Measurements from ENCODE around the gene ABHD10. TPM values are rescaled to one million over a fixed set of nuclear protein-coding genes. Genes with fewer than 3 reads are reported as not detected.

ABHD10 gene
- total RNA-seq, 1 donor from 2014 or later = 55.6 TPM

GRCh38 chr3:111937871-111938270 is 41.0 kb upstream of the ABHD10 start:
- H3K9me3 Mint-ChIP-seq = no peaks in the 10 kb centered on the region
- H3K4me3 Mint-ChIP-seq = no peak overlapping the region

GRCh38 chr3:111939873-111940272 is 39.0 kb upstream of the ABHD10 start:
- TF ChIP-seq CTCF (conservative IDR thresholded peaks at IDR 0.05) = no peak
- Mint-ChIP-seq H3K27ac (ENCODE audit: unreplicated experiment) (no peak overlapping the region), H3K4me1 (no peaks in the 10 kb centered on the region), H3K9me3 (no peaks in the 10 kb centered on the region), H3K36me3 (ENCODE audit: low read depth) (peaks cover 37% of the 10 kb centered on the region), H3K27me3 (ENCODE audit: low read depth) (no peaks in the 10 kb centered on the region), H3K4me3 (no peak overlapping the region)
- no peak for DNase-seq (ENCODE audit: low read depth, low spot score)

More at GRCh38 chr3:111937871-111938270, 41.0 kb upstream of the ABHD10 start:
- TF ChIP-seq CTCF (conservative IDR thresholded peaks at IDR 0.05) = no peak
- no peak overlapping the region for H3K27ac Mint-ChIP-seq (ENCODE audit: unreplicated experiment)
- H3K4me1 Mint-ChIP-seq = no peaks in the 10 kb centered on the region
- no peak for DNase-seq (ENCODE audit: low read depth, low spot score)
- H3K27me3 Mint-ChIP-seq (ENCODE audit: low read depth) = no peaks in the 10 kb centered on the region
- peaks cover 37% of the 10 kb centered on the region for H3K36me3 Mint-ChIP-seq (ENCODE audit: low read depth)

- Mint-ChIP-seq H3K27me3 (ENCODE audit: low read depth) (no peaks in the 10 kb centered on the region), H3K4me1 (peaks cover 24% of the 10 kb centered on the region), H3K9me3 (no peaks in the 10 kb centered on the region), H3K27ac (ENCODE audit: unreplicated experiment) (no peak overlapping the region), H3K4me3 (no peak overlapping the region), H3K36me3 (ENCODE audit: low read depth) (peaks cover 30% of the 10 kb centered on the region)
- no peak for DNase-seq (ENCODE audit: low read depth, low spot score)
- no peak for TF ChIP-seq CTCF (conservative IDR thresholded peaks at IDR 0.05)
Observed at GRCh38 chr3:111943533-111943932, 35.3 kb upstream of the ABHD10 start.

GRCh38 chr3:111944372-111944771 is 34.5 kb upstream of the ABHD10 start:
- TF ChIP-seq CTCF (conservative IDR thresholded peaks at IDR 0.05) = no peak
- no peak overlapping the region for H3K27ac Mint-ChIP-seq (ENCODE audit: unreplicated experiment)
- peaks cover 25% of the 10 kb centered on the region for H3K36me3 Mint-ChIP-seq (ENCODE audit: low read depth)
- H3K9me3 Mint-ChIP-seq = no peaks in the 10 kb centered on the region
- H3K27me3 Mint-ChIP-seq (ENCODE audit: low read depth) = no peaks in the 10 kb centered on the region
- peaks cover 32% of the 10 kb centered on the region for H3K4me1 Mint-ChIP-seq
- no peak for DNase-seq (ENCODE audit: low read depth, low spot score)
- no peak overlapping the region for H3K4me3 Mint-ChIP-seq

GRCh38 chr3:111947231-111947630 is 31.6 kb upstream of the ABHD10 start:
- H3K27me3 Mint-ChIP-seq (ENCODE audit: low read depth) = no peaks in the 10 kb centered on the region
- no peaks in the 10 kb centered on the region for H3K9me3 Mint-ChIP-seq
- no peak overlapping the region for H3K27ac Mint-ChIP-seq (ENCODE audit: unreplicated experiment)
- no peak for TF ChIP-seq CTCF (conservative IDR thresholded peaks at IDR 0.05)
- peaks cover 9% of the 10 kb centered on the region for H3K36me3 Mint-ChIP-seq (ENCODE audit: low read depth)
- peaks cover 38% of the 10 kb centered on the region for H3K4me1 Mint-ChIP-seq
- H3K4me3 Mint-ChIP-seq = no peak overlapping the region
- DNase-seq (ENCODE audit: low read depth, low spot score) = no peak

GRCh38 chr3:111948786-111949185 is 30.0 kb upstream of the ABHD10 start:
- TF ChIP-seq CTCF (conservative IDR thresholded peaks at IDR 0.05) = no peak
- Mint-ChIP-seq H3K27me3 (ENCODE audit: low read depth) (no peaks in the 10 kb centered on the region), H3K9me3 (no peaks in the 10 kb centered on the region), H3K27ac (ENCODE audit: unreplicated experiment) (no peak overlapping the region), H3K4me3 (no peak overlapping the region), H3K4me1 (peaks cover 43% of the 10 kb centered on the region), H3K36me3 (ENCODE audit: low read depth) (peaks cover 10% of the 10 kb centered on the region)
- no peak for DNase-seq (ENCODE audit: low read depth, low spot score)
